ENCODE data around the gene ETV6.

- TF ChIP-seq CTCF (IDR thresholded peaks at IDR 0.05): no peak
- no peak for TF ChIP-seq POLR2A (IDR thresholded peaks at IDR 0.05)
Observed at GRCh38 chr12:11756022-11756421, 106.5 kb downstream of the ETV6 start.

Data from testis (tissue), 2 donors.